GM12878 (cell line): Measurements from ENCODE around the gene NKD1. TPM values are rescaled to one million over a fixed set of nuclear protein-coding genes. Genes with fewer than 3 reads are reported as not detected.

Experiments used
- ATAC-seq: fragments of 200-7000 bp; cut with Tn5 transposase; 3 replicates; pipeline ENCODE4 v1.9.1; 2020; ENCODE audit warnings: mild to moderate bottlenecking, moderate library complexity
- BruUV-seq: library from RNA; stranded (reverse); fragments of 400-500 nt; replicated peaks from 2 replicates; lab custom pipeline; 2021; lab: Mats Ljungman, UMichigan
- CTCF ChIA-PET: fragments of 300-600 bp; sonication (Branson Sonifier 250); formaldehyde crosslinking; extraction: SDS; loops from one replicate; lab custom pipeline; 2021; ENCODE audit warnings: inconsistent platforms; lab: Yijun Ruan, JAX
- POLR2A ChIA-PET: fragments of 350-600 bp; formaldehyde crosslinking; extraction: SDS; loops from one replicate; lab custom pipeline; 2021; ENCODE audit warnings: inconsistent platforms; lab: Charles Lee
- RAD21 ChIA-PET: fragments of 300-600 bp; sonication (Branson Sonifier 250); formaldehyde crosslinking; loops from one replicate; lab custom pipeline; 2023; ENCODE audit warnings: antibody characterized with exemption; ENCODE audit not compliant: unreplicated experiment; lab: Charles Lee
- SMC1A ChIA-PET: fragments of 300-600 bp; sonication (Branson Sonifier 250); formaldehyde crosslinking; loops from one replicate; lab custom pipeline; 2023; ENCODE audit not compliant: unreplicated experiment, uncharacterized antibody; lab: Charles Lee
- DNase-seq: peaks from one replicate; pipeline ENCODE4 v3.0.0-alpha.2; 2011; ENCODE audit warnings: low read depth, low spot score
- FAIRE-seq: peaks from 3 replicates; lab custom pipeline; 2011; peaks lifted over from hg19 to GRCh38; lab: Jason Lieb, UNC
- H2AFZ ChIP-seq: 2 replicates; pipeline ENCODE4 v1.6.0; 2011; ENCODE audit warnings: low read depth, low read length, control low read depth; ENCODE audit not compliant: control insufficient read depth
- H3K27ac ChIP-seq: 2 replicates; pipeline ENCODE4 v1.5.1; 2011; ENCODE audit warnings: control low read depth; ENCODE audit not compliant: control insufficient read depth, insufficient read depth
- H3K27me3 ChIP-seq, 2 experiments: replicated peaks in 1 of 2; 2 replicates each; pipeline versions ENCODE4 v1.6.0 to v1.6.1; 2011; ENCODE audit warnings: low read length in 1 of 2; ENCODE audit not compliant: control insufficient read depth in 2 of 2, insufficient read depth in 2 of 2
- H3K36me3 ChIP-seq, 2 experiments: 2 replicates each; pipeline ENCODE4 v1.5.1; 2011; ENCODE audit warnings: low read length in 1 of 2; ENCODE audit not compliant: control insufficient read depth in 2 of 2, insufficient read depth in 2 of 2
- H3K4me1 ChIP-seq: 2 replicates; pipeline ENCODE4 v1.6.1; 2011; ENCODE audit warnings: mild to moderate bottlenecking, low read length, moderate library complexity, mixed read lengths; ENCODE audit not compliant: control insufficient read depth, insufficient read depth
- H3K4me2 ChIP-seq: 2 replicates; pipeline ENCODE4 v1.6.0; 2011; ENCODE audit warnings: control low read depth; ENCODE audit not compliant: control insufficient read depth, insufficient read depth
- H3K4me3 ChIP-seq: fragments of 200-600 bp; sonication (generic); 2 replicates; pipeline ENCODE4 v1.5.1; 2016
- H3K79me2 ChIP-seq: 2 replicates; pipeline ENCODE4 v1.6.0; 2011; ENCODE audit warnings: low read length; ENCODE audit not compliant: control insufficient read depth, insufficient read depth
- H3K9ac ChIP-seq: 2 replicates; pipeline ENCODE4 v1.8.0; 2011; ENCODE audit warnings: low read length, control low read depth, mixed read lengths; ENCODE audit not compliant: control insufficient read depth, insufficient read depth
- H3K9me3 ChIP-seq: replicated peaks from 3 replicates; pipeline ENCODE4 v1.5.1; 2011; ENCODE audit warnings: mild to moderate bottlenecking, low read length; ENCODE audit not compliant: control insufficient read depth, insufficient read depth
- H4K20me1 ChIP-seq: 2 replicates; pipeline ENCODE4 v1.6.0; 2011; ENCODE audit not compliant: control insufficient read depth, insufficient read depth
- ASH2L ChIP-seq: fragments of 300-600, 200-600 bp; sonication (generic); IDR thresholded peaks from 2 replicates; pipeline ENCODE4 v1.6.1; 2017; ENCODE audit warnings: low read depth, mild to moderate bottlenecking, borderline replicate concordance
- CBFB ChIP-seq: IDR thresholded peaks from 2 replicates; pipeline ENCODE4 v1.6.1; 2016; ENCODE audit warnings: antibody characterized with exemption, low read depth
- EGR1 ChIP-seq, 2 experiments: IDR thresholded peaks; 1 replicate in 1 of 2; 2 replicates in 1 of 2; pipeline ENCODE4 v1.6.1; 2011 to 2012; ENCODE audit warnings: low read depth in 2 of 2, low read length in 2 of 2, borderline replicate concordance in 1 of 2, mild to moderate bottlenecking in 1 of 2, moderate library complexity in 1 of 2
- ESRRA ChIP-seq: IDR thresholded peaks from 2 replicates; pipeline ENCODE4 v1.6.1; 2012; ENCODE audit warnings: mild to moderate bottlenecking, low read length, improper control_type of control experiment
- IKZF1 ChIP-seq: fragments of 450-650 bp; conservative IDR thresholded peaks from 2 replicates; pipeline ENCODE4 v1.6.1; 2017; ENCODE audit warnings: antibody characterized with exemption, mild to moderate bottlenecking
- IKZF2 ChIP-seq, 2 experiments: fragments of 450-650 bp; IDR thresholded peaks; 2 replicates each; pipeline ENCODE4 v1.6.1; 2017; ENCODE audit warnings: mild to moderate bottlenecking in 2 of 2, moderate library complexity in 2 of 2
- KLF5 ChIP-seq: fragments of 450-650 bp; IDR thresholded peaks from 2 replicates; pipeline ENCODE4 v1.6.1; 2014; ENCODE audit warnings: mild to moderate bottlenecking; ENCODE audit not compliant: partially characterized antibody
- LARP7 ChIP-seq: fragments of 450-650 bp; IDR thresholded peaks from 2 replicates; pipeline ENCODE4 v1.6.1; 2017; ENCODE audit warnings: mild to moderate bottlenecking
- NFIC ChIP-seq: IDR thresholded peaks from 2 replicates; pipeline ENCODE4 v1.6.1; 2012; ENCODE audit warnings: low read depth, mild to moderate bottlenecking, inconsistent platforms, low read length, moderate library complexity
- POLR2AphosphoS2 ChIP-seq: IDR thresholded peaks from 2 replicates; pipeline ENCODE4 v1.6.1; 2011; ENCODE audit warnings: low read depth, mild to moderate bottlenecking, low read length, improper control_type of control experiment, moderate library complexity
- REST ChIP-seq: IDR thresholded peaks from 2 replicates; pipeline ENCODE4 v1.6.1; 2012; ENCODE audit warnings: mild to moderate bottlenecking, low read depth, low read length
- SP1 ChIP-seq: IDR thresholded peaks from one replicate; pipeline ENCODE4 v1.6.1; 2011; ENCODE audit warnings: low read depth, low read length
- TAF1 ChIP-seq: IDR thresholded peaks from 2 replicates; pipeline ENCODE4 v1.6.1; 2011; ENCODE audit warnings: mild to moderate bottlenecking, low read depth, low read length, borderline replicate concordance
- TARDBP ChIP-seq: IDR thresholded peaks from 2 replicates; pipeline ENCODE4 v1.6.1; 2016; ENCODE audit warnings: borderline replicate concordance
- TBL1XR1 ChIP-seq: IDR thresholded peaks from 2 replicates; pipeline ENCODE4 v1.6.1; 2012; ENCODE audit warnings: low read depth, low read length, improper control_type of control experiment
- WGBS: methylation state at CpG from one replicate; pipeline ENCODE4 v1.1.6; 2016; ENCODE audit warnings: low lambda C conversion rate; ENCODE audit not compliant: insufficient replicate concordance, insufficient coverage; ENCODE audit errors: missing lambda C conversion rate; 5-methylcytosine and 5-hydroxymethylcytosine counted together
- in situ Hi-C: fragments of 300-500 bp; cut with MboI; formaldehyde crosslinking; loops from 9 replicates; pipeline ENCODE4 v1.14.3; 2018; ENCODE audit warnings: mixed read lengths
- intact Hi-C: fragments of 100-400 bp; cut with micrococcal nuclease; formaldehyde crosslinking; loops from one replicate; pipeline ENCODE4 v1.14.2; 2022; ENCODE audit not compliant: unreplicated experiment
- polyA plus RNA-seq, 11 experiments: library from polyadenylated mRNA; depleted of rRNA in 4 of 11; unstranded in 6 of 11; stranded (reverse) in 5 of 11; fragments of >200 nt; fragmentation: Nextera tagmentation in 4 of 11; fragmentation: Illumina TruSeq in 1 of 11; extraction: Ambion mirVana in 4 of 11; extraction: Trizol in 1 of 11; gene quantifications; 1 replicate in 1 of 11; 2 replicates in 10 of 11; pipeline versions ENCODE4 v1.2.1 to v1.2.3, GENCODE V29; 2011 to 2016; ENCODE audit warnings: inconsistent platforms in 2 of 11, missing spikeins in 2 of 11, low read depth in 1 of 11
- total RNA-seq, 4 experiments: library from RNA; depleted of rRNA in 3 of 4; stranded (reverse); fragments of >200 nt in 3 of 4; fragmentation: Illumina TruSeq in 1 of 4; extraction: Trizol in 1 of 4; gene quantifications; 2 replicates each; pipeline versions ENCODE4 v1.2.1 to v1.2.3, GENCODE V29; 2013 to 2021
- TF ChIP-seq, protein P1 (sequence below): fragments of 450-650 bp; formaldehyde crosslinking; IDR thresholded peaks from 2 replicates; pipeline ENCODE4 v1.4.0; 2022; ENCODE audit warnings: mild to moderate bottlenecking, moderate library complexity

The NKD1 gene
- total and polyA plus RNA-seq, 10 of the 15 experiments (the other 5 are each of a cell fraction or from before 2014, with no cell fraction given) = under 0.01 to 0.49 (median 0.04) TPM; not detected in 2

DNA sequence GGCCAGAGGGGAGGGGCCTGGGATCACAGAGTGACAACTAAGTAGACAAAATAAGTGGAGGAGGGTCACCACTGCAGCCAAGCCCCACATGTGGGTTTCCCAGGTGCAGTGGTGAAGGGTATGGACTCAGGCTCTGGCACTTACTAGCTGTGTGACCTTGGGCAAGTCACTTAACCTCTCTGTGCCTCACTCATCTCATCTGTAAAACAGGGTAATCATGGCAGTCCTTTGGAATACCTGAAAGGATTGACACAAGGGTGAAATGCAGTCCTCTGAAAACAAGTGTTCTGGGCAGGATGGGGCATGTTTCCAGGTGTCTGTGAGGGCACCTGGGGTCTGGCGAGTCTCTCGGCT, 55.8 kb downstream of the NKD1 start:
- no CpG with 5 or more reads among the region's 2 CpGs for WGBS
- BruUV-seq = no TSS peak
- Histone ChIP-seq H3K36me3 (no peaks in the 10 kb centered on the region), H3K27ac (no peak overlapping the region)
- POLR2A ChIA-PET = no interaction called here
- no peak for TF ChIP-seq TBL1XR1
- TF ChIP-seq IKZF1 = no peak
- no peak for TF ChIP-seq IKZF2 (IDR thresholded peaks at IDR 0.05)
- TF ChIP-seq POLR2AphosphoS2 = no peak
- no peak for TF ChIP-seq TARDBP
- no peak for TF ChIP-seq CBFB
- no peak for TF ChIP-seq SP1
- no peak for TF ChIP-seq ASH2L
- TF ChIP-seq, protein P1, sequence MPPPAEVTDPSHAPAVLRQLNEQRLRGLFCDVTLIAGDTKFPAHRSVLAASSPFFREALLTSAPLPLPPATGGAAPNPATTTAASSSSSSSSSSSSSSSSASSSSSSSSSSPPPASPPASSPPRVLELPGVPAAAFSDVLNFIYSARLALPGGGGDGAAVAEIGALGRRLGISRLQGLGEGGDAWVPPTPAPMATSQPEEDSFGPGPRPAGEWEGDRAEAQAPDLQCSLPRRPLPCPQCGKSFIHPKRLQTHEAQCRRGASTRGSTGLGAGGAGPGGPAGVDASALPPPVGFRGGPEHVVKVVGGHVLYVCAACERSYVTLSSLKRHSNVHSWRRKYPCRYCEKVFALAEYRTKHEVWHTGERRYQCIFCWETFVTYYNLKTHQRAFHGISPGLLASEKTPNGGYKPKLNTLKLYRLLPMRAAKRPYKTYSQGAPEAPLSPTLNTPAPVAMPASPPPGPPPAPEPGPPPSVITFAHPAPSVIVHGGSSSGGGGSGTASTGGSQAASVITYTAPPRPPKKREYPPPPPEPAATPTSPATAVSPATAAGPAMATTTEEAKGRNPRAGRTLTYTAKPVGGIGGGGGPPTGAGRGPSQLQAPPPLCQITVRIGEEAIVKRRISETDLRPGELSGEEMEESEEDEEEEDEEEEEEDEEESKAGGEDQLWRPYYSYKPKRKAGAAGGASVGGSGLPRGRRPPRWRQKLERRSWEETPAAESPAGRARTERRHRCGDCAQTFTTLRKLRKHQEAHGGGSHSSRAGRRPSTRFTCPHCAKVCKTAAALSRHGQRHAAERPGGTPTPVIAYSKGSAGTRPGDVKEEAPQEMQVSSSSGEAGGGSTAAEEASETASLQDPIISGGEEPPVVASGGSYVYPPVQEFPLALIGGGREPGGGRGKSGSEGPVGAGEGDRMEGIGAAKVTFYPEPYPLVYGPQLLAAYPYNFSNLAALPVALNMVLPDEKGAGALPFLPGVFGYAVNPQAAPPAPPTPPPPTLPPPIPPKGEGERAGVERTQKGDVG (CRISPR knock-in tag) = no peak
- TF ChIP-seq EGR1 (IDR thresholded peaks at IDR 0.05; ENCODE audit: borderline replicate concordance in 1 of 2, low read depth in 2 of 2, low read length in 2 of 2) = no peak
- no peak for TF ChIP-seq ESRRA
- no peak for TF ChIP-seq NFIC
- no peak for TF ChIP-seq TAF1
- no peak for TF ChIP-seq KLF5
- no peak for TF ChIP-seq REST
- TF ChIP-seq LARP7 = no peak
- TF ChIP-seq, all 136 proteins: peak for 0
- H3K27me3 ChIP-seq = no peaks in the 10 kb centered on the region; a peak in 1 of 4 replicates
- no peaks in the 10 kb centered on the region for H4K20me1 ChIP-seq
- no peak for ATAC-seq
- no peak overlapping the region for H3K4me3 ChIP-seq
- ChIA-PET SMC1A (interaction anchor here (1.0 kb wide), 1 partner anchor 10 kb away, joined by 5 read pairs; no protein-coding TSS in a partner anchor), CTCF (interaction anchor here (0.6 to 1.2 kb wide), 4 partner anchors 12 to 203 kb away, joined by 3 to 4 read pairs (median 3); no protein-coding TSS in a partner anchor), RAD21 (no interaction called here)
- no peaks in the 10 kb centered on the region for H3K79me2 ChIP-seq
- FAIRE-seq = no peak
- H2AFZ ChIP-seq = no peak overlapping the region
- in situ Hi-C loops (no loop called here), intact Hi-C loops (no loop called here)
- H3K9me3 ChIP-seq = no peaks in the 10 kb centered on the region
- no peak overlapping the region for H3K9ac ChIP-seq
- H3K4me1 ChIP-seq = peaks cover 3% of the 10 kb centered on the region; the same call in 1 of the 2 replicates
- no peak overlapping the region for H3K4me2 ChIP-seq
- no peak for DNase-seq
